CD4-positive, alpha-beta T cell treated with Interleukin-21 for 1 hour (primary cell): ENCODE data around the gene TRAM2.

Experiments
- DNase-seq: peaks from one replicate; pipeline ENCODE4 v3.0.0-alpha.2; 2020

The TRAM2 gene

DNA sequence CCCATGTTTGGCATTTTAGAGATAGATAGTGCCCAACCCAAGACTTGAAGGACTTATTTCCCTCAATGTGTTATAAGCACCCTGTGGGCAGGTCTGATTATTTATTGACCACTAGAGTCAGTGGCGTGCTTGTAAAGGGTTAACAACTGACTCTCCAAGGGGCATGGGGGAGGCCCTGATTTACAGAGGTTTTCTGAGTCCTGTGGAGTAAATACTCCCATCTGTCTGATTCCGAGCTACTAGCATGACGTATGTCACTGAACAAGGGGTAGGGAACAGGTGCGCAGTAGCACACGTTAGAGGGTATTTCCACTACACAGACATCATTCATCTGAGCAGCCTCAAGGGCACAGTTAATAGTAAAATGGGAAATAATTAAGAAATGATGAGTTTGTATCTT, 17.4 kb upstream of the TRAM2 start:
- no peak for DNase-seq

DNA sequence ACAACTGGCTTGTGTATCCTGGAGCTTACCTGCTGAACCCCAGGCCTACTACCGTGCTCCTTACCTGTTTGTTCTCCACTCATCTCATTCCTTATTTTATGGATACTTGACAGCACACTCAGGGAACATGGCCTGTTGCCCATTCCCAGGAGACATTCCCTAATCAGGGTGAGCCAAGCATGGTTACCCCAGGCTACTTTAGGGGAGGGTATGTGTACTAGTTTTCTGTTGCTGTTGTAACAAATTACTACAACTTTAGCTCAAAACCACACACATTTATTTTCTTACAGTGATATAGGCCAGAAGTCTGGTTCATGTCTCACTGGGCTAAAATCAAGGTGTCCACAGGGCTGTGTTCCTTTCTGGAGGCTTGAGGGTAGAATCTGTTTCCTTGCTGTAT, 15.0 kb upstream of the TRAM2 start:
- no peak for DNase-seq

DNA sequence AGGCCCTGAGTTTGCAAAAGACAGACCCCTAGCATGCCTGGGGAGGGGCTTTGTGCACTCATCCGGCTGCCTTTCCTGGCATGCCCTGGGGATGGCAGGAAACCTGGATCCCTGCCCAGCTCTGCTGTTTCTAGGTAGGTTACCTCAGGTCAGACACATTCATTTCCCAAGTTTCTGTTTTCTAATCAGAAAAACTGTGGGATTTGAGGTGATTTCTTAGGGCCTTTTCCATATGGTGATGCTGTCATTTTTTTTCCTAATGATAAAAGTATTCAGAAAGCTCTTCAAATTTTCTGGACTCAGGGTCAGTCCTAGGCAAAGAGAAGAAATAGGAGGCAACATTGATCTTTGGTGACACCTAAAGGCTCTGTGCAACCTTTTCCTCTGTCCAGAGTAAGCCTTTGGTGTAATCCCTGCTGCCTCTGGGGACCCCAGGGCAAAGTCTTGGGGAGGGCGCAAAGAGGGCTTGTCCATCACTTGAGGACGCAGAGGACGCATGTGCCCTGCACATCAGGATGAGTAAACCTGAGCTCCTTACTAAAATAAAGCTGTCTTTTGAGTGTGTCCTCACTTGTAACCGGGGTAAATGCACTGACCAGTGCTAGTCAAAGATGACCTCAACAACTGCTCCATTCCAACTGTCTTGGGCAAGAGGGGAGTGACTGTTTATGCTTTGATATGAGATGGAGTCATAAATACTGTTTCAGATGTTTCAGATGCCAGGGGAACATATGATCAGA, 13.5 kb upstream of the TRAM2 start:
- DNase-seq = no peak

DNA sequence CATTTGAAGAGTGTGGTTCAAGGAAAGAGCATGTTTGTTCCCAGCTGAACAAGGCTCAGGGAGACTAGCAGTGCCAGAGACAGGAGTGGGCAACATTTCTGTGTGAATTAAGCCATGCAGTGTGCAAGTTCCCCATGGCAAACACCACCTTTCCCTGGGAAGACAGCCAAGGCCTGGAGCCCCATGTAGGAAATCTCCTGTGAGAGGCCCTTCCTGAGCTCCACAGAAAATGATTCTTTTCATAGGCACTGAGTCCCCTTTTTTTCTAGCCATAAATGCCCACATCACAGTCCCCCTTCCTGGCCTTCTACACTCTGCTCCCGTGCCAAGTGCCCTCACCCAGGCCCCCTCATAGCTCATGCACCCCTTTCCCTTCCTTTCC, 11.8 kb upstream of the TRAM2 start:
- no peak for DNase-seq

DNA sequence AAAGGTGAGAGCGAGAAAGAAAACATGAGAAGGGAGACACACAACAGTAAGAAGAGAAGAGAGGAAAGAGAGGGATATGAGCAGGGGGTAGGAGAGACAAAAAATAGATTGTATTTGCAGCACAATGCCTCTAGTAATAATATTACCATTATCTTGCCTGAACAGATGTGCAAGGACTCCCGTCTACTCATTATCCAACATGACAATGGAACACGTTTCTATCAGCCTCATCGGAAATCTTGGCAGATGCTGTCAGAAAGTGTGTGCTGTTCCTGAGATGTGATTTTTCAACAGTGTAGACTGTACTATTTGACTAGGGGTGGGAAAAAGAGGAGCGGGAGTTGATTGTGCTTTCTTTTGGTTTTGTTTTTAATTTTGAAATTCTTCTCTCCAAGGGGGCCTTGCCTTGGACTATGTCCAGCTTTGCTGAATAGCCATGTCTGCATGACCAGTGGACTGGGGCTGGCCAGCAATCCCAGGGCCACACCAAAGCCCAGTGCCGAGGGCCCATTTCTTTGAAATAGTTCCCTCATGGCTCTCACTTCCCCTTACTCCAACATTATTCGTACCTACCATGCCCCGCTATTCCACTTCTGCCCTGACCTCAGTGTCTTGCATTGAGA, 11.3 kb upstream of the TRAM2 start:
- no peak for DNase-seq

DNA sequence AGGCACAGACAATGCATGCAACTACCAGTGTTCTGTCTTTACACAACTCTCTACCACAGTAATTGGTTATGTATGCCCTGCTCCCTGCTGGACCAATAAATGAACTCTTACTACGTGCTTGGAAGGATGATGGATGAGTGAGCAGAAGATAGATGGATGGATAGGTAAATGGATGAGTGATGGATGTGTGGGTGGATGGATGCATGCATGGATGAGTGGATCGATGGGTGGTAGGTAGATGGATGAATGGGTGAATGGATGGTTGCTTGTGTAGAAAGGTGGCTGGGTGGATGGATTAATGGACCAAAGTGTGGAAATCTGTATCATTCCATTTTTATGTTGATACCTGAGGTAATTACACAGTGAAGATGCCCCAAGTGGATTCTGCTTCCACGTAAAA, 10.1 kb upstream of the TRAM2 start:
- no peak for DNase-seq

DNA sequence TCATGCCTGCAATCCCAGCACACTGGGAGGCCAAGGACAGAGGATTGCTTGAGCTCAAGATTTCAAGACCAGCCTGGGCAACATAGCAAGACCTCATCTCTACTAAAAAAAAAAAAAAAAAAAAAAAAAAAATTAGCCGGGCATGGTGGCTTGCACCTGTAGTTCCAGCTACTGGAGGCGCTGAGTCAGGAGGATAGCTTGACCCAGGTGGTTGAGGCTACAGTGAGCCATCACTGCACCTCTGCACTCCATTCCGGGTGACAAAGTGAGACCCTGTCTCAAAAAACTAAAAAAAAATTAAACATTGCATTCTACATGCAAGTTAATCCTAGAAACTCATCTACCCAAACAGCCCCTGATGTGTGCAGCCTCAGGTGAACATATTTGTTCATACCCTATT, 7.3 kb upstream of the TRAM2 start:
- DNase-seq = no peak

DNA sequence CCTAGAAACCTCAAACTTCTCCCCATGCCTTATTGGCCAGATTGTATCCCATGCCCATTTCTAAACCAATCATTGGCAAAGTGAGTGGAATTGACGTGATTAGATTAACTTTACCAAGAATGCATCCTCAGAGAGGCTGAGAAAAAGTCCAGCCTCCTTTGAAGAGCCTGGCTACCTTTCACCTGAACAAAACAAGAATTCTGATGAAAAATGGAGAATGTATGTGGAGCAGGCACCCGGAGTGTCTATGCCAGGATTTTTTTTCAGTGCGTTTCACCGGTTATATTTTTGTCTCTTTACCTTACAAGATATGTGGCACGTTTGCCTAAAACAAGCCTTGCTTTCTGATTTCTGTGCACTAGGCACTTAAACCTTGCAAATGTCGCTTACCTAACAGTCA, 6.1 kb upstream of the TRAM2 start:
- no peak for DNase-seq

DNA sequence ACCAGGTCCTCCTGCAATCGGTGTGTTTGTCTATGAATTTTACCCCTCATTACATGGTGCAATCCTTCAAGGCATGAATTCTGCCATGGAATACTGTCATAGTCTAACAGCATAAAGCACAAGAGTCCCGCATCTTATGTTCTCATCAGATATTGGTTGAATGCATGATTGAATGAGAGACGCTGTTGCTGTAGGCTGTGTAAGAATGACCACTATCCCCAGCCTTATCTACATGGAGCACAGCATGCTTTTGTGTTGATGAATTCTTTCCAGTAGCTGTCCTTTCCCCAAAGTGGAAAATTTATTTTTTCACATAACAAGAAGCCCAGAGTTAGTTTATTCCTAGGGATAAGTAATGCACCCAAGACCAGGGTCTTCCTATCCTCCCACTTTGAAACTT, 5.6 kb upstream of the TRAM2 start:
- no peak for DNase-seq

DNA sequence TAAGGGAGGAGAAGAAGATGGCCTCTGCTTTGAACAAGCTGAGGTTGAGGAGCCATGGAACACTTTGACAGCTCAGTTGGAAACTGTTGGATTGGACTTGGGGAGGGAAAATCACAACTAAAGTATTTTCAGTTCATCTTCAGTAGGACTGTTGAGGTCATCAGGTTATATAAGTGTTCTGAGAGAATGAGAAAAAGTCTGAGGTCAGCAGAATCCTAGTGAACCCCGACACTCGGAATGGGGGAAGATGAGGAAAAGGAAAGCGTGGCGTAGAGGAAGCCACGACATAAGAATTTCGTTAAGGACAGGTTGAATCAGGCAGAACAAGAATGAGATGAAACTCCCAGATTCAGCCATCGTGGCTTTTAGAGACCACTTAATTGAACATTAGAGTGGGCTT, 4.0 kb upstream of the TRAM2 start:
- no peak for DNase-seq

DNA sequence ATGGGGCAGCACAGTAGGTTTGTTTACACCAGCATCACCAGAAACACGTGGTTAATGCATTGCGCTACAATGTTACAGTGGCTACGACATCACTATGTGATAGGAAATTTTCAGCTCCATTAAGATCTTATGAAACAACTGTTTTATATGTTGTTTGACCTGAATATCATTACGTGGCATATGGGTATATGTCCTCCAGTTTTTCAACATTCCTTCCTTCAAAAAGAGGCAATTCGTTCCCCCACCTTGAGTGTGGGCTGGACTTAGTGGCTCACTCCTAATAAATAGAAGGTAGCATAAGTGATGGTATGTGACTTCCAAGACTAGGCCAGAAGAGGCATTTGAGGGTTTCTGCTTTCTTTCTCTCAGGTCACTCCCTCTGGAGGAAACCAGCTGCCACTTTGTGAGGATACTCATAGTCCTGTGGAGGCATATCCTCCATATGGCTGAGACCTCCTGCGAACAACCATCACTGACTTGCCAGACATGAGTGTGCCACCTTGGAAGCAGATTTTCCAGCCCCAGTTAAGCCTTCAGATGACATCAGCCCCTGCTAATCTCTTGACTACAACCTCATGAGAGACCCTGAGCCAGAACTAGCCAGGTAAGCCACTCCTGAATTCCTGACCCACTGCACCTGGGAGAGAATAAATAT, 2.3 kb upstream of the TRAM2 start:
- no peak for DNase-seq

DNA sequence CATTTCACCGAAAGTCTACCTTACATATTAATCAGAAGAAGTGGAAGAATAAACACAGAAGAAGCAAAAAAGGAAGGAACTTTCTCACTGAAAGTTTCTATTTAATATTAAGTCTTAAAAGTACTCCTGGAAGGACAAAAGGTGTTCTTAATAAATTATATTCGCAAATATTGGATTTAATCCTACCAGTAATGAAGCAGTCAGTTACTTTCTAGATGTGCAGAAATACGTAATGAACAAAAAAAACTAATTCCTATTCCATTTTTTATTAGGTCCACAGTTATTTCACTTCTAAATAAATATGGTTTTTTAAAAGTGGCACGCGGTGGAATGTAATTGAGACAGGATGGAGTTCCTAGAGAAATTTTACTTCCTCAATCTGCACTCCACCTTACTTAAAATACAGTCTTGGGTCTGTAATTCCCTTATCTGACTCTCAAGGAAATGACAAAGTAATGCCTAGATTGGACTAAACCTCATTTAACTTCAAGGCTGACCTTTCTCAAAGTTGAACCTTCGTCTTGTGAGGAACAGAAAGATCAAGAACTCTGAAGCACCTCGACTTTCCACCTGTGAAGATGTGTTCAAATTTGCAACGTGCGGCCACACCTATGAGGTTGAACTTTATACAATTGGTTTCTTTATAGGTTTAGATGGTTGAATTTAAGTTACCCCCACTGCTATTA, 1.1 kb upstream of the TRAM2 start:
- no peak for DNase-seq

DNA sequence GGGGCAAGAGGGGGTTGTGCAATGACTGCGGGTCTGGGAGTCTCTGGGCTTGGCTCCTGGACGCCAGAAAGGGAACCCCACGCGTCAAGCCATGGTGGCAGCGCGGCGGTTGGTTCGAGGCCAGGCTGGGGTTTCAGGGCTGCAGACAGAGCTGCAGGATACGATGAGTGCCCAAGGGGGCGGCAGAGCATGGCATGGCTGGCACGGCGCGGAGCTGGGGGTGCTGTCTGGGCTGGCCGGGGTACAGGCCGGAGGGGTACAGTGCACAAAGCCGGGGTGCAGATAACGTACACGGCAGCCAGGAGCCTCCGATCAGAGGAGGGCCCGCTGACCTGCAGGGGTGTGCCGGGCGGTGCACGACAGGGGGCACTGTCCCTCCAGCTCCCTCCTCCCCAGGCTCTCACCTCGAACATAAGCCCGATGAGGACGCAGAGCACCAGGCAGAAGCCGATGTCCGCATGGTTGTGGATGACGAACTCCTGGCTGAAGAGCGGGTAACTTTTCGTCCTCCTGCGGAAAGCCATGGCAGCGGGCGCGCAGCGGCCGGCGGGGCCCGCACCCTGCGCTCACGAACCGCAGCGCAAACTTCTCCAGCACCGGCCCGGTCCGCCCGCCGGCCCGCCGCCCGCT, 353 bp downstream of the TRAM2 start:
- peak; percentile 65 for DNase-seq

DNA sequence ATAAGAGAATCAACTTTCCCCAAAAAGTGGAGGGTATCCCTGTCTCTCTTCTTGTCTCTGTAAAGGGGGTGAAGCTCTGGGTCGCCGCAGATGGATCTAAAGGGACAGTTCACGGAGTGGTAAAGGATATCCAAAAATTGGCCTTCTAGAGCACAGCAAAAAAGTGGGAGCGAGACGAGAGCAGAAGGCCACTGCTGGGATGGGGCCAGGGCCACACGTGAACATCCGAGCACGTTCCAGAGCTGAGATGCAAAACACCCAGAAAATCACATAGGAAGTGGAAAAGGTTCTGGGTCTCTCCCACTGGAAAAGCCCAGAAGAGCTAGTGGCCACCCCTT, 837 bp downstream of the TRAM2 start:
- no peak for DNase-seq

DNA sequence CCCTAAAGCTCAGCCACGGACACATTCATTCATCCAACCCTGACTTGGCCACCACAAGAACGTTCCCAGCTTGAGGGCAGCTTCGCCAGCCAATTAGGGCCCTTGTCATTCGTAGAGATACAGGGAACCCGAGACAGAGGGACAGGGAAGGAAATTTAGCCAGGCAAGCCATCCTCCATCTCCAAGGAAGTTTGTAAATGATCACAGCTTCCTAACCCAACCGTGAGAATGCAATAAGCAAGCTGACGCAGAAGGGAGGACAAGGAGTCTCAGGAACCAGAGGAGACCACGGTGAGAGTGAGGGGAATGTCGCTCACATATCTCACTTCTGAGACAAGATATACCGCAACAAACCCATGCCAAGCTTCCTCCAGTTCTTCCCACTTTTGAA, 1.4 kb downstream of the TRAM2 start:
- no peak for DNase-seq

DNA sequence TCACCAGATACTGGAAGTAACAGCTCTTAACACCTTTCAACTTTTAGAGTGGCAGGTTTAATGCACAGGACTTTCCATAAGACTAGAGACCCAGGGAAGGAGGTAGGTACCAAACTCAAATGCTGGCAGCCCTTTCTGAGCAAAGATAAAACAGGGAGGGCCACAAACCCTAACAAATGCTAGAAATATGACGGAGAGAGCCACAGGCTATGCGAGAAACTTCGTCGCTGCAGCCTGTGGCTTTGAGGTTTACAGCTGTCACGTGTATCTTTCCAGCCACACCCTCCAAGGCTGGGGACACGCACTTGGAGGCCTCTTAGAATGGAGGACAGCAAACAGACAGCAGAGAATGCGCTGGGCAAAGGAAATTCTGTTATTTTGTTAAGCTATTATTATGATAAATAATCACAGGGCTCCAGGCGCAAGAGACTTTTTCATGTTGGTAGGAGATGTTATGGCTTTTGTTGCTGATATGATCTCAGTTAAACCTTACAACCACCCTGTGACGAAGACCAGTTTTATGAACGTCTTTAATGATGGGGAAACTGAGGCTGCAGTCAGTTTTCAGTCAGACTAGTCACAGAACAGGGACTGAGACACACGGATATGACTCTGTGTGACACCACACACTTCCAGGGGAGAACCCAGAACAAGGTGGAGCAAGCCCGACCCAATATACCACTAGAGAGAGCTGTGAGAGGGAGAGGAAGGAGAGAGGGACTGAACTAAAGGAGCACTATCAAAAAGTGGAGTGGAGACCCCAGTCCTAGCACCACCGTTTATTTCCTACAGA, 2.0 kb downstream of the TRAM2 start:
- peak; percentile 70 for DNase-seq

DNA sequence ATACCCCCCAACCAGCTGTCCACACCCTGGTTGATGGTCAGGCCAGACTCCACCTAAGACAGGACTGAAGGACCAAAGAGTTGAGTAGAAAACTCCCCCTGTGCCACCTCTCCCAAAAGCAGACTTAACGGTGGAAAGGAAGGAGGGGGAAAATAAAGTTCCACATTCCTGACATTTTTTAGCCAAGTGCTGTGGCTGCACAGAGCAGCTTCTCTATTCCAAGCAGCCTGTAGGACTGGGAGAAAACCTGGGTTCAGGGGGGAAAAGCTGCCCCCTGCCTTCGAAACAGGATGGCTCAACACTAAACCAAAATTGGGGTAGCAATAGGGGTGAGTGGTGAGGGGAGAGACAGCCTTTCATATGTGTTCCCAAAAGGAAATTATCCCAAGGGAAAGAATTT, 3.6 kb downstream of the TRAM2 start:
- no peak for DNase-seq

DNA sequence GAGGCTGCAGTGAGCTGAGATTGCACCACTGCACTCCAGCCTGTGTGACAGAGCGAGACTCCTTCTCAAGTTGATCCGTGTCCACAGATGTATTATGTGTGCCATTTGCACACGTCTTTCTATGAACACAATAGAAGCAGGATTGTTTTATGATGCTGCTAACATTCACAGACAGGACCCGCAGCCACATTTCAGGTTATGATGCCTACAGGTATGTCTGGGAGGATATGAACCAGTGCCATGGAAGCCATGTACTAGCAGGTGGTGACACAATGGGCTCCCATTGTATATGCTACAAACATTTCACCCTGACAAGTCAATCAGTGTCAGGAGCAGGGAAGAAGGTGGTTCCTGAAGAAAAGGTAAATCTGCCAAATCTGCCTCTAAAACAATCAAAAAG, 4.3 kb downstream of the TRAM2 start:
- no peak for DNase-seq

DNA sequence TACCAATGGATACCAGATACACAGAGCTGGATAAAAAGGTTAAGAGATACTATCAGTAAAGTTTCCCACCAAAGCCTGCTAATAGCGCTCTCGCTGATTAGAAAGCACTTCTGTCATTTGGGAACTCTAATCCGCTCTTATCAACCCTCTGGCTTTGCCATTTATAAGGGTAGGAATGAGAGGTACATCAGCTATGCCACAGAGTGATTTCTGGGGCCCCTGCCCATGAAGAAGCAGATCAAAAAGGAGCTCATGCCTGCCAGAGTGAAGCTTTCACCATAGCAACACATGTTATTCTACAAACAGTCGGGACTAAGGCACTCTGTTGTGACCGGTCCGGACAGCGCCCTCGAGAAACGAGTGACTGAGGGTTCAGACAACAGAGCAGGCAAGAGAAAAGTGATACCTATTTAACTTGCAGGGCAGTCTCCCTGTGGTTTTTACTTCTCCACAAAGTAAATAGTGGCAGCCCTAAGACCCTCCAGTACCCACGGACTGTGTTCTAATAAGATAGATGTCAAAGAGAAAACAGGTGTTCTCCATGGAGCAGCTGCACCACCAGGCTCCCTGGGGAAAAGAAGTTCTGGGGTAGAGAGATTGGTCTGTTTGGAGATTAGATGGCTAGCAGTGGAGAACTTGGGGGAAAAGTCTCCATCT, 5.6 kb downstream of the TRAM2 start:
- DNase-seq = no peak

DNA sequence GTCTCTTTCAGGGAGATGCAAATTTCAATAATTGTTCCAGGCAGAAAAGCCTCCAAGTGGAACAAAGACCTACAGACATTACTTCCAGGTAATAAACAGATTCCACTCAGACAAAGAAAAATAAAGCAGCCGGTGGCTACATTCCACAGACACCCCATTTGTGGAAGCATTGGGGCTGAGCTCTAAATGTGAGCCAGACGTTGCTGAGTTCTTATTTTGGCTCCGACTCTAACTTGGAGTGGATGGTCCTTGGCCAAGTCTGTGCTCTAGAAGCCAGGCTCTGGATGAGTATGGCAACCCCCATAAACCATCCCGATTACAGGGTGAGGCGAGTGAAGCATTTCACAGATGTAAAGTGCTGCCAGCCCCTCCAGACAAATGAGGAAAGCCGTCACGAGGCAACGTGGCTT, 6.6 kb downstream of the TRAM2 start:
- no peak for DNase-seq

DNA sequence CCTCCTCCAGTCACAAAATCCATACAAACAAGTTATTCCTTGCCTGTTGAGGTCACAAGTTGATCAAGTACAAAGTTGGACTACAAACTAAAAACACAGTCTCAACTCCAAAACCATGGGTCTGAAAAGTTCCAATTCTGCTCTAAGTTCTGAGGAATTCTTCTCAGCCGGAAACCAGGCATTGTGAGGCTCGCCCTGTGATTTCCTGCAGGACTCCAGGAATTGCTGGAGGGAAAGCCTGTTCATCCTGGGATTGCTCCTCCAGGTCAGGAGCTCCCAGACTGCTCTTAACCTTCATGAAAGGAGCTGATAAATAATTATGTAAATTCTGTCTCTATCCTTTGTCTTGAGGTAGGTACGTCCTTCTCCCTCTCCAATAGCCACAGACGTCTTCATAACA, 8.5 kb downstream of the TRAM2 start:
- no peak for DNase-seq

DNA sequence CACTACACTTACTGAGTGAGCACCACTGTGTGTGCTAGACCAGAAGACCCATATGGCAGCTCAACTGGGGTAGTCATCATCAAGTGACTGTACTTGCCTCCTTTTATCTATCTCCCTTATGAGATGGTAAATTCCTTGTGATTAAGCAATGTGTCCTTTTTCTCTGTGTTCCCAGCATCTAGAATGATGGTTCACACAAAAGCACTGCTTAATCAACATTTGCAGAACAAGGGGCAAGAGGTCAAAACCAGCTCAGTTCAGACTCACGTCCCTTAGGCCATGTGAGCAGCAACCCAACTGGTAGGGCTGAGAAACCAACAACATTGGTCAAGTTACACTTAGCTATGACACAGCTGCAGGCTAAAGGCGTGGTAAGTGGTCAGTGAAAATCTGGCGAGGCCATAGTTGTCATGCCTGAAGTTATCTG, 10.0 kb downstream of the TRAM2 start:
- no peak for DNase-seq
